ENCODE results near the gene PIP5K1C.

GRCh38 chr19:3636506-3636905 is 63.8 kb downstream of the PIP5K1C start:
- TF ChIP-seq CTCF (IDR thresholded peaks at IDR 0.05): no peak
- no peak for TF ChIP-seq POLR2A (IDR thresholded peaks at IDR 0.05)
- TF ChIP-seq EP300 (IDR thresholded peaks at IDR 0.05): no peak
